GM21528 (cell line): ENCODE results near the gene TUBB8.
"Not testable (repeated sequence)": the region's sequence is repeated elsewhere in the genome, so short reads cannot be mapped to it uniquely, and the experiment has no call there.

Source experiments
- ATAC-seq: cut with Tn5 transposase; IDR thresholded peaks from one replicate; pipeline ENCODE4 v1.9.1; 2021; ENCODE audit warnings: mild to moderate bottlenecking, moderate library complexity; ENCODE audit not compliant: unreplicated experiment, low FRiP score

TUBB8 gene

DNA sequence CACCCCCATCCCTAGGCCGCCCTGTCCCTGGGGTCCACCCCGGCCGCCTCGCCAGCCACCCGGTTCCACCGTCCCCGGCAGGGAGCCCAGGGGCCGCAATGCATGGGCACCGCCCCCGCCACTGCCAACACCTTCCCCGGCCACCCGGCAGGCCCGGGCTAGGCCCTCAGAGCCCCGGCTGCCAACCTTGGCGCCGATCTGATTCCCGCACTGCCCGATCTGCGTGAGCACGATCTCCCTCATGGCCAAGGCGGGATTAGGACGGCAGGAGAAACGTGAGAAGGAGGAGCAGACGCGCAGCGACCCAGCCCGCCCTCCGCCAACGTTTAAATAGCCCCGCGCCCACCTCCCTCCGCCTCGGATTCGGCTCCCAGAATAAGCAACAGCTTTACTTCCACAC is at the start of gene TUBB8:
TSS of gene TUBB8 (minus strand) at position 301 of the 400 bp plus-strand sequence. CDS start at position 243, 58 bp downstream.
- ATAC-seq: no peak

DNA sequence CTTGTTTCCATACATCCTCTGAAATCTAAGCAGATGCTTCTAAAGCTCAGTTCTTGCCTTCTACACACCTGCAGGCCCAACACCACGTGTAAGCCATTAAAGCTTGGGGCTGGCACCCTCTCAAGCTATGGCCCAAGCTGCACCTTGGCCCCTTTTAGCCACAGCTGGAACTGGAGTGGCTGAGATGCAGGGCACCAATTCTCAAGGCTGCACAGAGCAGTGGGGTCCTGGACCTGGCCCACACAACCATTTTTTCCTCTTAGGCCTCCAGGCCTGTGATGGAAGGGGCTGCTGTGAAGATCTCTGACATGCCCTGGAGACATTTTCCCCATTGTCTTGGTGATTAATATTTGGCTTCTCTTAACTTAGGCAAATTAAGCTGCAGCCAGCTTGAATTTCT is 47.4 kb upstream of the TUBB8 start:
- no peak for ATAC-seq

GRCh38 chr10:95356-96115 is 46.4 kb upstream of the TUBB8 start:
- ATAC-seq: no peak

DNA sequence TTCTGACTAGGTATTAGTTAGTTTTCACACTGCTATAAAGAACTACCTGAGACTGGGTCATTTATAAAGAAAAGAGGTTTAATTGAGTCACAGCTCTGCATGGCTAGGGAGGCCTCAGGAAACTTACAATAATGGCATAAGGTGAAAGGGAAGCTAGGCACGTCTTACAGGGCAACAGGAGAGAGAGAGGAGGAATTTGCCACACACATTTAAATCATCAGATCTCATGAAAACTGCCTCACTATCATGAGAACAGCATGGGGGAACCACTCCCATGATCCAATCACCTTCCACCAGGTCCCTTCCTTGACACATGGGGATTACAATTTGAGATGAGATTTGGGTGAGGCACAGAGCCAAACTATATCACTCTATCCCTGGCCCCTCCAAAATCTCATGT is 45.5 kb upstream of the TUBB8 start:
- ATAC-seq: no peak

DNA sequence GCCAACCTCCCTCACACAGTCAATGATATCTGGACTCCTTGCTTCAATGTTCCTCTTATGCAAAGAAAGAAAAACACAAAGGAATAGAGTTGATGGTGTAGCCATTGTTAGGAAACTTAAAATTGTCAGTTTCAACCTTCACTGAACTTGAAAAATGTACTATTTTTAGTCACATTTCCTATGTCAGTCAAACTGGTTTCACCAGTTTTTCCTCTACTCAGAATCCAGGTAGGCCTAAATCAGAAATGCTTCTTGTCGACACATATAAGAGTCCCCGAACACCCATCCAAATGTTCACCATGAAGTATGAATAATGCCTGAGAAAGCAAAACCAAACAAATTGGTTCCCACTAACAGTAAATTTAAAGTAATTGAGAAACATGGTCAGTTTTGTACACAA is 43.8 kb upstream of the TUBB8 start:
- ATAC-seq: no peak

- ATAC-seq: no peak
Observed at GRCh38 chr10:92153-92552, 43.1 kb upstream of the TUBB8 start.

DNA sequence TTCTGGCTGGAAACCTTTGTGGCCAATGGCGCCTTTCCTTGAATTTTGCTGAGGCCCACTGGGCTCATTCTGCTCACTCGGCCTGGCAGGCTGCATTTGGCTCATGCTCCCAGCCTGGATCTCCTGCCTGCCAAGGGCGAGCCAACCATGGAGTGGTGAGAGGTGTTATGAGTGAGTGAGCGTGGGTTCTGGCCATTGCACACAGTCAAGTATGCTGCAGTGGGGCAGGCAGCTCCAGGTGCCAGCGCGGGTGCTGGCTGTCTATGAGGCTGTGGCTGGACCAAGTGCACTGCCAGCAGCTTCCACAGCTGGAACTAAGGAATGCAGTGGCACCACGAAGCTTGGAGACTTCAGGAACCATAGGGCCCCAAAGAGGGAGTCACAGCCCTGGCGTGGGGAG is 42.2 kb upstream of the TUBB8 start:
- ATAC-seq: no peak

DNA sequence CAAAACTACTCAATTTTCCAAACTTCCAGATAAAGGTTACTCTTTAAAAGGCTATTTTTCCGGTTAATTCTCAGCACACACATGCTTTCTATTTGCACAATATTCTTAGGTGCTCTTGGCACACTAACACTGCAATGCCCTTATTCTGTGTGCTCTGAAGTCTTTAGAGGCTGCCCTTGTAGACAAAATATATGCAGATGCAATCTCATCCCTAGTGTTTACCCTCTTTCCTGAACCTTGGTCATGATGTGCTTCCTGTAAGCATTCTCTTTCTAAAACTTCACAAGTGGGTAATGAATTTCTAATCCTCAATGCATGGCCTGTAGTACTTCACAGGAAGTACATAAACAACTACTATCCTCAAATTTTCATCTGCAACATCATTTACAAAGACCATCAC is 41.1 kb upstream of the TUBB8 start:
- no peak for ATAC-seq

- no peak for ATAC-seq
Observed at GRCh38 chr10:89248-89647, 40.2 kb upstream of the TUBB8 start.

DNA sequence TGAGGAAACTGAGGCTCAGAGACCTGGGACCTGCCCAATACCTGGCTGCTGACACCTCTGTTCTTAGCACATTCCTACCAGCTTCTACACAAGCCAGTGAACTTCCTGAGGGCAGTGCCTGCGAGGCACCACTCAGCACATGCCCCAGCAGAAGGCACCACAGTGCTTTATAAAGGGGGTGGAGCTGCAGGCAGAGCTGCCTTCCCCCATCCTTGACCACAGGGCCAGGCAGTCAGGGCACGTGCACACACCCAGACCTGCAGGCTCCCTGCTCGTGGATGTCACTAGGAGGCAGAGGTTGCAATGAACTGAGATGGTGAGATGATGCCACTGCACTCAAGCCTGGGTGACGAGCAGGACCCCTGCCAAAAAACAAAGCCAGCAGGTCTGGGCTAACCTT is 39.2 kb upstream of the TUBB8 start:
- ATAC-seq: no peak

- no peak for ATAC-seq
Observed at GRCh38 chr10:87177-88080, 38.3 kb upstream of the TUBB8 start.

DNA sequence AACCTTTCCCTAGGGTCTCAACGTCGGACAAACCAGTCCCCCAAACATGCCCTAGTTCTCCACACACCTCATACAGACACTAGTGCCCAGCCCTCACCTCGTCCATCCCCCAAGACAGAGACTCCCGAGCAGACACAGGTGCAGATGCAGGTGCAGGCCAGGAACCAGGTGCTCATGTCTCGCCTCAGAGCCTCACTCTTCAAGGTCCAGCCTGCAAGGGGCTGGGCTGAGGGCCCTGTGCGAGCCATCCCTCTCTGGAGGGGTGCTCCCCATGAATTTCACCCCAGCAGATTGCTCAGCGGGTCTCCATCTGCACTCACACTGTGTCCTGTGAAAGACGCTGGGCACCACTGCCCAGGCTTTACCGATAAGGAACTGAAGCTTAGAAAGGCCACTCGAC is 36.9 kb upstream of the TUBB8 start:
- no peak for ATAC-seq

DNA sequence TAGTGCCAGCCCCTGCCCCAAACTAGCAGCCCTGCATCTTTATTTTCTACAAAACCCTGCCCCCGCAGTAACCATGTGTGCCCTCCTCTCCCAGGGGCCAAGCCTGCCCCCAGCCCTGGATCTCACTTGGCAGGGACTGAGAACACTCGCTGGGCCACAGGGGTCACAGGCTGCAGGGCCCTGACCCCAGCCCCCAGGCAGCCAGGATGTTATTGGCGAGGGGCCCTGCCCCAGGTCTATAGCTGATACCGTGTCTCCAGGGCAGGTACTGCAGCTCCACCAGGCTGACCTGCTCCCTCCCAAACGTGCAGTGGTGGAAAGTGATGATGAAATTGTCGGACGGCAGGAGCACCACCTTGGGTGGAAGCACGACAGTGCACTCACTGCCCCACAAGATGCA is 35.9 kb upstream of the TUBB8 start:
- no peak for ATAC-seq

- no peak for ATAC-seq
Observed at GRCh38 chr10:83930-84530, 34.9 kb upstream of the TUBB8 start.

- no peak for ATAC-seq
Observed at GRCh38 chr10:80477-81105, 31.5 kb upstream of the TUBB8 start.

- ATAC-seq: no peak
Observed at GRCh38 chr10:79532-80215, 30.6 kb upstream of the TUBB8 start.

GRCh38 chr10:78556-78955 is 29.5 kb upstream of the TUBB8 start:
- no peak for ATAC-seq

DNA sequence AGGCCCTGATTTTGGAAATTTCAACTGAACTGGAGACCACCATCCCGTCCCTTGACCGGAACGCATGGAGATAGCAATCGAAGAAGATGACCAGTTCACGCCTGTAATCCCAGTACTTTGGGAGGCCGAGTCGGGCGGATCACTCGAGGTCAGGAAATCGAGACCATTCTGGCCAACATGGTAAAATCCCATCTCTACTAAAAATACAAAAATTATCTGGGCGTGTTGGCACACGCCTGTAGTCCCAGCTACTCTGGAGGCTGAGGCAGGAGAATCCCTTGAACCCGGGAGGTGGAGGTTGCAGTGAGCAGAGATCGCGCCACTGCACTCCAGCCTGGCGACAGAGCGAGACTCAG is 25.1 kb upstream of the TUBB8 start:
- not testable (repeated sequence) for ATAC-seq

DNA sequence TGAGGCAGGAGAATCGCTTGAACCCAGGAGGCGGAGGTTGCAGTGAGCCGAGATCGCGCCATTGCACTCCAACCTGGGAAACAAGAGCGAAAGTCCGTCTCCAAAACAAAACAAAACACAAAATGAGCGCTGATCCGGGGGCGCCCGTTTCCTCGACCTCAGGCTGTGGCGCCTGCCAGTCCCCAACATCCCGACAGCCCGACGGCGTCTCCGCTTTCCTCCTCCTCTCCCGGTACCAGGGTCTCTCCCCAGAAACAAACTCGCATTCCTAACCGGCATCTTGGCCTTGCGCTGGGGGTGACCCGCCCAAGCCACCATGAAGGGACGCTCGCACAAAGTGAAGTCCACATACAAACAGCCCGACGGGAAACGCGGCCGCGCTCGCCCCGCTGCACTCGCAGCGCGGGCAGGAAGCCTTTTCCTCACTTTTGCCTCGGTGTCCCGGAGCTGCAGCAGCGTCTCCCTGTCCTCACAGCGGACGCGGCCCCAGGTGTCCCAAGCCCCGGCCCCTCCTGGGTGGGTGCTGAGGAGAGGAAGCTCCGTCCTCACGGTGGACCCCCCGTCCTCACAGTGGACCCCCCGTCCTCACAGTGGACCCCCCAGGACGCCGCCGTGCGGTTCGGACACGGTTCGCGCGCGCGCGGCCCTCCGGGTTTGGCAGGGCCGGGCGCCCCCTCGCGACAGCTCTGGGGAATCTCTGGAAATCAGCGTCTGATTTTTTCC is 24.6 kb upstream of the TUBB8 start:
- ATAC-seq: not testable (repeated sequence)

DNA sequence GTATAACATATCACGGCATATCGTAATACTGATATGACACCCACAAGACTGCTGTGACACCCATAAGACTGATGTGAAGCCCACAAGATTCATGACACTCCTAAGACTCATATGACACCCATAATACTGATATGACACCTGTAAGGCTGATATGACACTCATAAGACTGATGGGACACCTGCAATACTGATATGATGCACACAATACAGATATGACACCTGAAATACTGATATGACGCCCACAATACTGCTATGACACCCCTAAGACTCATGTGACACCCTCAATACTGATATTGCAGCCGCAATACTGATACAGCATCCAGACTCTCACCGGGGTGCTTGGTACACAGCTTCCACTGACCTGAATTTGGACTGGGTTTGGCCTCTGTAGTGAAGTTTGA is 19.1 kb upstream of the TUBB8 start:
- ATAC-seq: not testable (repeated sequence)
